Tibial nerve (tissue), 4 donors: Measurements from ENCODE around the gene TEX9. TPM values are rescaled to one million over a fixed set of nuclear protein-coding genes. Genes with fewer than 3 reads are reported as not detected.
A peak's percentile ranks its signal among the peaks of the same experiment; 100 is the strongest.

ENCODE experiments used
- DNase-seq, 2 donors: peaks; one replicate each; pipeline ENCODE4 v3.0.0-alpha.2; 2019; ENCODE audit warnings: low spot score in 2 of 2
- H3K27ac ChIP-seq, 4 donors: fragments of 200-600 bp; sonication (generic) in 3 of 4; one replicate each; pipeline ENCODE4 v1.5.1; 2017 to 2019; ENCODE audit warnings: mild to moderate bottlenecking in 1 of 4
- H3K27me3 ChIP-seq, 2 donors: fragments of 200-600 bp; sonication (generic) in 1 of 2; one replicate each; pipeline versions ENCODE4 v1.5.1 to v1.6.0; 2017 to 2019
- H3K36me3 ChIP-seq, 3 donors: fragments of 200-600 bp; sonication (generic); one replicate each; pipeline ENCODE4 v1.5.1; 2018 to 2019
- H3K4me1 ChIP-seq, 4 donors: fragments of 200-600 bp; sonication (generic) in 3 of 4; one replicate each; pipeline ENCODE4 v1.5.1; 2017 to 2019
- H3K4me3 ChIP-seq, 4 donors: fragments of 200-600 bp; sonication (generic) in 3 of 4; one replicate each; pipeline ENCODE4 v1.5.1; 2017 to 2019; ENCODE audit warnings: mild to moderate bottlenecking in 1 of 4, moderate library complexity in 1 of 4
- H3K9me3 ChIP-seq, 4 donors: fragments of 200-600 bp; sonication (generic) in 3 of 4; one replicate each; pipeline ENCODE4 v1.5.1; 2017 to 2019
- EP300 ChIP-seq, 2 donors: sonication (generic); formaldehyde crosslinking; IDR thresholded peaks; one replicate each; pipeline ENCODE4 v1.6.1; 2017; ENCODE audit warnings: antibody characterized with exemption in 2 of 2, mild to moderate bottlenecking in 1 of 2
- POLR2A ChIP-seq, 2 donors: fragments of 450-650 bp; IDR thresholded peaks; one replicate each; pipeline ENCODE4 v1.6.1; 2017; ENCODE audit warnings: antibody characterized with exemption in 2 of 2, mild to moderate bottlenecking in 2 of 2, moderate library complexity in 2 of 2
- WGBS, 2 donors: methylation state at CpG; one replicate each; pipeline ENCODE4 v1.1.5; 2018; 5-methylcytosine and 5-hydroxymethylcytosine counted together
- total RNA-seq, 4 donors: library from RNA; depleted of rRNA; stranded (reverse); fragments of >200 nt; gene quantifications; one replicate each; pipeline ENCODE4 v1.1.0, GENCODE V29; 2016
- TF ChIP-seq, protein P1 (sequence below), 5 experiments: fragments of 200-600 bp in 3 of 5; fragments of 450-650 bp in 2 of 5; sonication (generic) in 3 of 5; IDR thresholded peaks; one replicate each; pipeline ENCODE4 v1.5.1; 2016 to 2019; ENCODE audit warnings: antibody characterized with exemption in 5 of 5, mild to moderate bottlenecking in 3 of 5, moderate library complexity in 2 of 5

Gene TEX9
- total RNA-seq, 4 donors from 2014 or later = 5.4 to 12.4 (median 6.6) TPM

DNA sequence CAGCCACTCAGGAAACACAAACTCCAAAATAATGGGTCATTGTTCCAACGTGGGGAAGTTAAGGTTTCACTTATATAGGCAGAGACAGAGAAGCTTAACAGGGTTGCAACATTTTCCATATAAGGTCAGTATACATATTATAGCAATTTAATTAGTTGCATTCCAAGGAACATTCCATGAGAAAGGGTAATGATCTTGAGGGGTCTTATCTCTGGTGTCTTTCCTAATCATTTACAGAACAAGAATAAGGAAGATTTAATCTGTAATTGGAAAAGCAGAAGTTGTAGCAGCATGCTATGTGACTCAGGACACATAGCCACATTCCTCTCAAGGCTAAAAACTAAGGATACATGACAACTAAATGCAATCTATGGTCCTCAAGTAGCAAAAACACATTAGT is 94.8 kb downstream of the TEX9 start:
- TF ChIP-seq EP300 (IDR thresholded peaks at IDR 0.05) = no peak
- TF ChIP-seq, protein P1, sequence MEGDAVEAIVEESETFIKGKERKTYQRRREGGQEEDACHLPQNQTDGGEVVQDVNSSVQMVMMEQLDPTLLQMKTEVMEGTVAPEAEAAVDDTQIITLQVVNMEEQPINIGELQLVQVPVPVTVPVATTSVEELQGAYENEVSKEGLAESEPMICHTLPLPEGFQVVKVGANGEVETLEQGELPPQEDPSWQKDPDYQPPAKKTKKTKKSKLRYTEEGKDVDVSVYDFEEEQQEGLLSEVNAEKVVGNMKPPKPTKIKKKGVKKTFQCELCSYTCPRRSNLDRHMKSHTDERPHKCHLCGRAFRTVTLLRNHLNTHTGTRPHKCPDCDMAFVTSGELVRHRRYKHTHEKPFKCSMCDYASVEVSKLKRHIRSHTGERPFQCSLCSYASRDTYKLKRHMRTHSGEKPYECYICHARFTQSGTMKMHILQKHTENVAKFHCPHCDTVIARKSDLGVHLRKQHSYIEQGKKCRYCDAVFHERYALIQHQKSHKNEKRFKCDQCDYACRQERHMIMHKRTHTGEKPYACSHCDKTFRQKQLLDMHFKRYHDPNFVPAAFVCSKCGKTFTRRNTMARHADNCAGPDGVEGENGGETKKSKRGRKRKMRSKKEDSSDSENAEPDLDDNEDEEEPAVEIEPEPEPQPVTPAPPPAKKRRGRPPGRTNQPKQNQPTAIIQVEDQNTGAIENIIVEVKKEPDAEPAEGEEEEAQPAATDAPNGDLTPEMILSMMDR (IDR thresholded peaks at IDR 0.05) = no peak
- TF ChIP-seq POLR2A (IDR thresholded peaks at IDR 0.05) = no peak
- no peak for DNase-seq
- Histone ChIP-seq H3K4me1 (peaks cover 0 to 11% (median 3%) of the 10 kb centered on the region in 4 donors), H3K4me3 (no peak overlapping the region), H3K27me3 (no peaks in the 10 kb centered on the region), H3K27ac (no peak overlapping the region), H3K9me3 (no peaks in the 10 kb centered on the region), H3K36me3 (peaks cover 0 to 7% (median 0%) of the 10 kb centered on the region in 3 donors)
- WGBS, 2 donors = 16 to 27% methylated on average over 1 of the region's 1 CpG

GRCh38 chr15:56460947-56461346 is 95.7 kb downstream of the TEX9 start:
- no peak overlapping the region for H3K27ac ChIP-seq
- peaks cover 0 to 7% (median 0%) of the 10 kb centered on the region in 3 donors for H3K36me3 ChIP-seq
- 93 to 98% methylated on average over 2 of the region's 2 CpGs for WGBS, 2 donors
- H3K27me3 ChIP-seq = no peaks in the 10 kb centered on the region
- H3K4me3 ChIP-seq = no peak overlapping the region
- H3K4me1 ChIP-seq = peaks cover 0 to 20% (median 5%) of the 10 kb centered on the region in 4 donors
- H3K9me3 ChIP-seq = no peaks in the 10 kb centered on the region
- no peak for DNase-seq
- TF ChIP-seq, protein P1 (IDR thresholded peaks at IDR 0.05) = no peak
- no peak for TF ChIP-seq EP300 (IDR thresholded peaks at IDR 0.05)

DNA sequence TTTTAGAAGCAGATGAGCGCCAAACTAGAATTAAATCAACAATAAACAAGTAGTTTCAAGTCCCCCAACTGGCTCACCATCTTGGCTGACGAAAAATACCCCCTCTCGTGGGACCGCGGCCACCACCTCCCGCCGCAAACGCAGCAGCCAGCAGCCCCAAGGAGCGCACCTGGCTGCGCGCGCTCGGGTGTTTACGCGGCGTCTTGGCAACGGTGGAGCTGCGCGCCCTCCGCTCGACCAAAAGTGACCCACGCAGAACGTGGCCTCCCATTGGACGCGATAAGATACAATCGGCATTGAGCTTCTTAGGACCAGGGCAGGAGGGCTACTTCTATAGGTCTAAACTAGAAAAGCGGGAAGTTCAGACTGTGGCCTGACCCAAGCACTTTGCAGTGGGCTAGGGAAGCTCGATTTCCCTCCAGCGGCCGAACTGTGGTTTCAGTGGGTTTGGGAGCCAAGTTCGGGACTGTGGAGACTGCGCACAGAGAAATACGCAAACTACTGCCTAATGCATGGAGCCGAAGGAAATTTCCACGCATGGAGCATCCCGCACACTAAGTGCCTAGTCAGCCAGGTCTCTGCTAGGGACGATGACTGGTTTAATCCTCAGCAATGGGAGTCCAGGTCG is 99.8 kb downstream of the TEX9 start, which contains the start of gene MNS1:
MNS1 (minus strand) TSS at position 245 of the 628 bp plus-strand sequence; CDS start at position 80, 165 bp downstream.
- no peaks in the 10 kb centered on the region for H3K36me3 ChIP-seq
- peak within 1 kb of the TSS; percentile 61 to 76 (median 66) for H3K4me3 ChIP-seq
- TF ChIP-seq POLR2A (IDR thresholded peaks at IDR 0.05) (no peak), EP300 (IDR thresholded peaks at IDR 0.05) (peak; percentile 28 to 71)
- TF ChIP-seq, protein P1 (IDR thresholded peaks at IDR 0.05) = no peak
- DNase-seq = peak; percentile 77 to 91
- peaks cover 0 to 20% (median 5%) of the 10 kb centered on the region in 4 donors for H3K4me1 ChIP-seq
- WGBS, 2 donors = 1 to 5% methylated on average over 28 to 36 of the region's 38 CpGs
- no peaks in the 10 kb centered on the region for H3K9me3 ChIP-seq
- peak within 1 kb of the TSS; percentile 13 to 79 (median 38) for H3K27ac ChIP-seq
- H3K27me3 ChIP-seq = no peaks in the 10 kb centered on the region

DNA sequence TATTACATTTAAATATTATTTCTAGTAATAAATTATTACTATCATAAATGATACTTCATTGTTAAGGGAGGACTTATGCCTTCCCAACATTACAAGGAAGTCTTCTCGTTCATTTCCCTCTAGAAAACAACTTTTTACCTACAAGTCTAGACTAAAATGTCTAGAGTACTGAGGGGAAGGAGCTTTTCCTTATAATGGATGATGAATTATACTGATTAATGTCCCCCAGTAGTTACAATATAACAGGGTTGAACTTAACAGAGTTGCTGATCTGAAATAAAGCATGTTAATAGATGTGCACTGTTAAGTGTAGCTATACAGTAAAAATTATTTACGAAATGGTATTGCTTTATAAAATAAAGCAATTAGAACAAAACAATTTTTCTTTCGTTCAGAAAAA is 102.4 kb downstream of the TEX9 start:
- Histone ChIP-seq H3K27me3 (no peaks in the 10 kb centered on the region), H3K9me3 (no peaks in the 10 kb centered on the region), H3K4me3 (no peak overlapping the region), H3K36me3 (no peaks in the 10 kb centered on the region), H3K4me1 (peaks cover 0 to 20% (median 5%) of the 10 kb centered on the region in 4 donors), H3K27ac (no peak overlapping the region)
- DNase-seq = no peak
- WGBS, 2 donors = 72% methylated on average over 3 of the region's 3 CpGs
- TF ChIP-seq EP300 (IDR thresholded peaks at IDR 0.05) (no peak), POLR2A (IDR thresholded peaks at IDR 0.05) (no peak)
- TF ChIP-seq, protein P1 (IDR thresholded peaks at IDR 0.05) = no peak

GRCh38 chr15:56468401-56468800 is 103.2 kb downstream of the TEX9 start:
- Histone ChIP-seq H3K9me3 (no peaks in the 10 kb centered on the region), H3K36me3 (no peaks in the 10 kb centered on the region), H3K4me1 (peaks cover 0 to 20% (median 5%) of the 10 kb centered on the region in 4 donors), H3K4me3 (peak overlapping the region in 2 of 4 donors; percentile 1 to 18), H3K27ac (no peak overlapping the region), H3K27me3 (no peaks in the 10 kb centered on the region)
- no peak for TF ChIP-seq EP300 (IDR thresholded peaks at IDR 0.05)
- TF ChIP-seq, protein P1 (IDR thresholded peaks at IDR 0.05) = no peak
- no peak for TF ChIP-seq POLR2A (IDR thresholded peaks at IDR 0.05)
- WGBS, 2 donors = 57 to 70% methylated on average over 2 of the region's 2 CpGs
- DNase-seq = no peak
